NCI-H2029 (cell line): ENCODE data around the gene FAHD1.
"Not testable (repeated sequence)": the region's sequence is repeated elsewhere in the genome, so short reads cannot be mapped to it uniquely, and the experiment has no call there.

ENCODE experiments used
- DNase-seq: peaks from one replicate; lab custom pipeline; 2025; lab: John Stamatoyannopoulos, UW

FAHD1 gene

GRCh38 chr16:1789643-1790045, 37.4 kb upstream of the FAHD1 start:
- DNase-seq, result no peak

GRCh38 chr16:1790261-1790610, 36.8 kb upstream of the FAHD1 start:
- no peak for DNase-seq

- DNase-seq, result no peak
These were observed 36.3 kb upstream of the FAHD1 start for GRCh38 chr16:1790611-1791255.

GRCh38 chr16:1791256-1791942, 35.6 kb upstream of the FAHD1 start:
- no peak for DNase-seq

- DNase-seq, result no peak
These were observed 34.8 kb upstream of the FAHD1 start for GRCh38 chr16:1791943-1792812.

- DNase-seq, result no peak
These were observed 34.0 kb upstream of the FAHD1 start for GRCh38 chr16:1792836-1793577.

- no peak for DNase-seq
These were observed 33.3 kb upstream of the FAHD1 start, which contains the start of gene IGFALS for GRCh38 chr16:1793578-1794220. Gene IGFALS (minus strand): TSS chr16:1793705. CDS start chr16:1793652, 53 bp downstream.

- no peak for DNase-seq
These were observed 32.7 kb upstream of the FAHD1 start for GRCh38 chr16:1794221-1794871.

GRCh38 chr16:1794908-1795666, 31.9 kb upstream of the FAHD1 start:
- no peak for DNase-seq

- not testable (repeated sequence) for DNase-seq
These were observed 27.7 kb upstream of the FAHD1 start for GRCh38 chr16:1799263-1799662.

- DNase-seq, result no peak
These were observed 26.3 kb upstream of the FAHD1 start for GRCh38 chr16:1800701-1801100.

- DNase-seq, result no peak
These were observed 19.4 kb upstream of the FAHD1 start for GRCh38 chr16:1807626-1808025.

- DNase-seq, result no peak
These were observed 18.3 kb upstream of the FAHD1 start for GRCh38 chr16:1808691-1809090.

GRCh38 chr16:1809281-1809801, 17.7 kb upstream of the FAHD1 start:
- DNase-seq, result no peak

- no peak for DNase-seq
These were observed 16.9 kb upstream of the FAHD1 start for GRCh38 chr16:1810106-1810505.

- DNase-seq, result no peak
These were observed 16.5 kb upstream of the FAHD1 start for GRCh38 chr16:1810536-1810935.

GRCh38 chr16:1812732-1813163, 14.3 kb upstream of the FAHD1 start:
- DNase-seq, result no peak

- DNase-seq, result no peak
These were observed 11.5 kb upstream of the FAHD1 start for GRCh38 chr16:1815461-1815860.

- DNase-seq, result no peak
These were observed 10.4 kb upstream of the FAHD1 start for GRCh38 chr16:1816396-1817275.
